Measurements from ENCODE around the gene PTCSC3.

GRCh38 chr14:36094963-36095362 lies 81.6 kb downstream of the PTCSC3 start:
- TF ChIP-seq RARB (CRISPR knock-in tag; IDR thresholded peaks at IDR 0.05) (no peak), ARNTL (CRISPR knock-in tag; IDR thresholded peaks at IDR 0.05; ENCODE audit: borderline replicate concordance, low read depth) (no peak), ZNF70 (CRISPR knock-in tag; IDR thresholded peaks at IDR 0.05) (no peak), TCF4 (CRISPR knock-in tag; IDR thresholded peaks at IDR 0.05; ENCODE audit: borderline replicate concordance) (no peak), ZNF565 (CRISPR knock-in tag; conservative IDR thresholded peaks at IDR 0.05; ENCODE audit: low read depth) (no peak), ZC3H10 (CRISPR knock-in tag; IDR thresholded peaks at IDR 0.05) (no peak)
- TF ChIP-seq, protein P1, sequence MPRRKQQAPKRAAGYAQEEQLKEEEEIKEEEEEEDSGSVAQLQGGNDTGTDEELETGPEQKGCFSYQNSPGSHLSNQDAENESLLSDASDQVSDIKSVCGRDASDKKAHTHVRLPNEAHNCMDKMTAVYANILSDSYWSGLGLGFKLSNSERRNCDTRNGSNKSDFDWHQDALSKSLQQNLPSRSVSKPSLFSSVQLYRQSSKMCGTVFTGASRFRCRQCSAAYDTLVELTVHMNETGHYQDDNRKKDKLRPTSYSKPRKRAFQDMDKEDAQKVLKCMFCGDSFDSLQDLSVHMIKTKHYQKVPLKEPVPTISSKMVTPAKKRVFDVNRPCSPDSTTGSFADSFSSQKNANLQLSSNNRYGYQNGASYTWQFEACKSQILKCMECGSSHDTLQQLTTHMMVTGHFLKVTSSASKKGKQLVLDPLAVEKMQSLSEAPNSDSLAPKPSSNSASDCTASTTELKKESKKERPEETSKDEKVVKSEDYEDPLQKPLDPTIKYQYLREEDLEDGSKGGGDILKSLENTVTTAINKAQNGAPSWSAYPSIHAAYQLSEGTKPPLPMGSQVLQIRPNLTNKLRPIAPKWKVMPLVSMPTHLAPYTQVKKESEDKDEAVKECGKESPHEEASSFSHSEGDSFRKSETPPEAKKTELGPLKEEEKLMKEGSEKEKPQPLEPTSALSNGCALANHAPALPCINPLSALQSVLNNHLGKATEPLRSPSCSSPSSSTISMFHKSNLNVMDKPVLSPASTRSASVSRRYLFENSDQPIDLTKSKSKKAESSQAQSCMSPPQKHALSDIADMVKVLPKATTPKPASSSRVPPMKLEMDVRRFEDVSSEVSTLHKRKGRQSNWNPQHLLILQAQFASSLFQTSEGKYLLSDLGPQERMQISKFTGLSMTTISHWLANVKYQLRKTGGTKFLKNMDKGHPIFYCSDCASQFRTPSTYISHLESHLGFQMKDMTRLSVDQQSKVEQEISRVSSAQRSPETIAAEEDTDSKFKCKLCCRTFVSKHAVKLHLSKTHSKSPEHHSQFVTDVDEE (CRISPR knock-in tag; IDR thresholded peaks at IDR 0.05), result no peak
- TF ChIP-seq, protein P2, sequence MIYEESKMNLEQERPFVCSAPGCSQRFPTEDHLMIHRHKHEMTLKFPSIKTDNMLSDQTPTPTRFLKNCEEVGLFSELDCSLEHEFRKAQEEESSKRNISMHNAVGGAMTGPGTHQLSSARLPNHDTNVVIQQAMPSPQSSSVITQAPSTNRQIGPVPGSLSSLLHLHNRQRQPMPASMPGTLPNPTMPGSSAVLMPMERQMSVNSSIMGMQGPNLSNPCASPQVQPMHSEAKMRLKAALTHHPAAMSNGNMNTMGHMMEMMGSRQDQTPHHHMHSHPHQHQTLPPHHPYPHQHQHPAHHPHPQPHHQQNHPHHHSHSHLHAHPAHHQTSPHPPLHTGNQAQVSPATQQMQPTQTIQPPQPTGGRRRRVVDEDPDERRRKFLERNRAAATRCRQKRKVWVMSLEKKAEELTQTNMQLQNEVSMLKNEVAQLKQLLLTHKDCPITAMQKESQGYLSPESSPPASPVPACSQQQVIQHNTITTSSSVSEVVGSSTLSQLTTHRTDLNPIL (CRISPR knock-in tag; IDR thresholded peaks at IDR 0.05; ENCODE audit: low read depth), result no peak
